SHP77 treated with DMSO at 0.1 percent for 48 hours (cell line): ENCODE results near the gene BFSP1.

Experiments
- DNase-seq: peaks from one replicate; lab custom pipeline; 2025; lab: John Stamatoyannopoulos, UW

Gene BFSP1

DNA sequence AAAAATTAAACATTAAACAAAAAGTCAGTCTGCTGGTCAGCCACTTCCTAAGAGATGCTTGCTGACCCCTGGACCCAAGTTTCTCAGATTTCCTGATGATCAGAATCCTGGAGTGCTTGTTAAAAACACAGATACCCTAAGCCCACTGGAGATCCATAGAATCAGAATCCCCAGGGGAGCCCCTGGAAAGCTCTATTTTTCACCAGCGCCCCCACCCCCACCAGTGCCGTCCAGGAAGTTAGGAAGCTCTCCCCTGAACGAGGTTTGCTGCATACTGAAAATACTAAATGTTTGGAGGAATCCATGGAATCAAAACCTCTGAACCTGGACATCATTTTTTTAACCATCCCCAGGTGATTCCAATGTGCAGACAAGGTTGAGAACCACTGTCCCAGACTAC, 69.2 kb downstream of the BFSP1 start:
- no peak for DNase-seq

- DNase-seq: no peak
Observed at GRCh38 chr20:17460119-17460518, 71.1 kb downstream of the BFSP1 start.

- no peak for DNase-seq
Observed at GRCh38 chr20:17457588-17458190, 73.5 kb downstream of the BFSP1 start.

DNA sequence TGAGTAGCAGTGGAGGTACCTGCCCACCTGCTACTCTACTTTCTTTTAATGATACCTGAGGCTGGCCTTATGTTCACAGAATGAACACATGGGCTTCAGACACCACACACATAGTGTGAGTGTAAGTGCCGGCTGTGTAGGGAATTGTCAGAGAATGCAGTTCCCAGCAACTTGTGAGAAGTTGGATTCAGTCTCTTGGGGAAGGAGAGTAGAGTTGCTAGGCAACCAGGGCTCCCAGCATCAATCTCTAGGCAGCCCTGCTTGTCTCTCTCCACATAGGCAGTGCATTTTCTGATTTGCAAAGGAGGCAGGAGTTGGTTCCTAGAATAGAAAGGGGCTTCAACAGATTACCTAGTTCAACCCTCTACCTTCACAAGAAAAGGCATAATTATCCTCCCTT, 74.1 kb downstream of the BFSP1 start:
- DNase-seq: no peak

- peak; percentile 80 for DNase-seq
Observed at GRCh38 chr20:17456279-17456678, 74.9 kb downstream of the BFSP1 start.

- no peak for DNase-seq
Observed at GRCh38 chr20:17453592-17453991, 77.6 kb downstream of the BFSP1 start.

DNA sequence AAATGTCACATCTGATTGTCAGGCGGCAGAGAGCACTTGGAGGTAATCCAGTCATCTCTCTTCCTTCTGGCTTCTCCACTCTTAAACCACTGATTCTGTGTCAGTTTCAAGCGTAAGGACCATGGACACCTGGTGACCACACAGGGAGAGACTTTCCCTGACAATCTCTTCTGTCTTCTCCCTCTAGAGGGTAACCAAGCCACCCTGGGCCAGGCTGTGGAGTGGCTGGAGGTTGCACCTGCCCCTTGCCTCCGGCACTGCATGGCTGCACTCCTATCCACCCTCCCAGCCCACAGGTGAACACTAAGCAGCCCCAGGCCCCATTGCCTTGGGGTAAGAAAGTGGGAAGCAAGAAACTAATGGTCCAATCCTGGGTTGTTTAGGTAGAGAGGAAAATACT, 78.7 kb downstream of the BFSP1 start:
- no peak for DNase-seq

DNA sequence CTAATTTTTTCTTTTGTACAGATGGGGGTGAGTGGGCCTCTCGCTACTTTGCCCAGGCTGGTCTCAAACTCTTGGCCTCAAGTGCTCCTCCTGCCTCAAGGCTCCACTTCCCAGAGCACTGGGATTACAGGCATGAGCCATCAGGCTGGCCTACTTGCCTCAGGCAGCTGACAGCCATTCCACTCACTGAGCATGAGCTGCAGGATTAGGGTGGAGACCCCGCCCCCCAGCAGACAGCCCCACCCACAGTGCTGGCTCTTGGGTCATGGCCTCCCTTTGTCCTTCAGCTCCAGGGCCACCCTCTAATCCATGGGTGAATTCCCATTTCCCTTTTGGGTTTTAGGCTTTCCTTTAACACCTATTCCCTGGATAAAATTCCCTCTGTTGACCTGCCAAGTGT, 82.1 kb downstream of the BFSP1 start:
- no peak for DNase-seq

DNA sequence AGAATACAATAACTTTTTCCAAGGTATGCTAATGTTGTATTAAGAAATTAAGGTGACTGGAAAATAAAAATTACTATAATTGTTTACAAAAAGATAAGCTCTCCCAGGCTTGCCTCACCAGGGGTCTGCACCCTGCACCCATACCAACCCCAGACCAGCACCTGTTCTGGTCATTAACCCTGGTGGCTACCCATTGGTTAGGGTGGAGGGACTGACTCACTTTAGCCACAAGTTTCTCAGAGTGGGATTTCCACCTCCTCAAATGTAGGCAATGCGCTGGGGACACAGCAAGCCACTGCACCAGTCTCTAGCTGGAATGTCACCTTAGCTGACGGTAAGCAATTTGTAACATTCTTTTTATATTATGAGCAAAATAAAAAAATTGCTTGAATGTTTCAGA, 83.1 kb downstream of the BFSP1 start:
- no peak for DNase-seq

- no peak for DNase-seq
Observed at GRCh38 chr20:17446171-17446570, 85.0 kb downstream of the BFSP1 start.

- DNase-seq: no peak
Observed at GRCh38 chr20:17445543-17445942, 85.6 kb downstream of the BFSP1 start.

- no peak for DNase-seq
Observed at GRCh38 chr20:17444091-17444490, 87.1 kb downstream of the BFSP1 start.
